K562 treated with DMSO at 1 percent for 24 hours (cell line): ENCODE results near the gene TOE1. TPM values are rescaled to one million over a fixed set of nuclear protein-coding genes. Genes with fewer than 3 reads are reported as not detected.

Experiments
- total RNA-seq: library from RNA; unstranded; fragments of 300-600 nt; gene quantifications from 2 replicates; pipeline ENCODE4 v1.2.3, GENCODE V29; 2022; ENCODE audit warnings: low read depth; ENCODE audit not compliant: insufficient read depth

Gene TOE1
- 17.6 and 18.3 TPM in 2 replicates for total RNA-seq

DNA sequence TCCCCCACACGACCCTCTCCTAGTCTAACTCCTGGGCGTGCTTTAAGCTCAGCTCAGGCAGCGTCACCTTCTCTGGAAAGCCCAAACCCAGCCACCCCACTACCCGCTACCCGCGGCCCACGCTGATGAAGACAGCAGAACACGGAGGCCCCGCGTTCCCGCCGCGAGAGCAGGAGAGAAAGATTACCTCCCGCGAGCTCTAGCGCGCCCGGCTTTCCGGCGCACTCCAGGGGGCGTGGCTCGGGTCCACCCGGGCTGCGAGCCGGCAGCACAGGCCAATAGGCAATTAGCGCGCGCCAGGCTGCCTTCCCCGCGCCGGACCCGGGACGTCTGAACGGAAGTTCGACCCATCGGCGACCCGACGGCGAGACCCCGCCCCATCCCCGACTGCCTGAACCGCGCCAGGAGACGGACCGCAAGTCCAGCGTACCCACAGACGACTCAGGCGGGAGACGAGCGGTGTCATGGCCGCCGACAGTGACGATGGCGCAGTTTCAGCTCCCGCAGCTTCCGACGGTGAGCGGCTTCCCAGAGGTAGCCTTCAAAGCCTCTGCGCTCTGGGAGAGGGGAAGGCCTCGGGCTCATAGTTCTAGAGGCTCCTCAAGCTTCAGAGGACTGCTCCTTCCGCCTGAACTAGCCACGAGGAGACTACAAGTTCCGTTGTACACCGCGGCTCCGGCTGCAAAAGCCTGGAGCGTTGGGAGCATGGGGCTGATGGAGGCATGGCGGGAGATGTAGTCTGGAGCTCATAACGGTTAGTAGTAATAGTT lies at the start of gene TOE1, which contains the start of gene MUTYH:
TOE1 (plus strand) TSS at position 382 of the 770 bp plus-strand sequence; CDS start at position 465, 83 bp downstream.
MUTYH (minus strand) TSS at position 652 of the 770 bp plus-strand sequence. CDS start 5,935 bp downstream, outside the sequence.

DNA sequence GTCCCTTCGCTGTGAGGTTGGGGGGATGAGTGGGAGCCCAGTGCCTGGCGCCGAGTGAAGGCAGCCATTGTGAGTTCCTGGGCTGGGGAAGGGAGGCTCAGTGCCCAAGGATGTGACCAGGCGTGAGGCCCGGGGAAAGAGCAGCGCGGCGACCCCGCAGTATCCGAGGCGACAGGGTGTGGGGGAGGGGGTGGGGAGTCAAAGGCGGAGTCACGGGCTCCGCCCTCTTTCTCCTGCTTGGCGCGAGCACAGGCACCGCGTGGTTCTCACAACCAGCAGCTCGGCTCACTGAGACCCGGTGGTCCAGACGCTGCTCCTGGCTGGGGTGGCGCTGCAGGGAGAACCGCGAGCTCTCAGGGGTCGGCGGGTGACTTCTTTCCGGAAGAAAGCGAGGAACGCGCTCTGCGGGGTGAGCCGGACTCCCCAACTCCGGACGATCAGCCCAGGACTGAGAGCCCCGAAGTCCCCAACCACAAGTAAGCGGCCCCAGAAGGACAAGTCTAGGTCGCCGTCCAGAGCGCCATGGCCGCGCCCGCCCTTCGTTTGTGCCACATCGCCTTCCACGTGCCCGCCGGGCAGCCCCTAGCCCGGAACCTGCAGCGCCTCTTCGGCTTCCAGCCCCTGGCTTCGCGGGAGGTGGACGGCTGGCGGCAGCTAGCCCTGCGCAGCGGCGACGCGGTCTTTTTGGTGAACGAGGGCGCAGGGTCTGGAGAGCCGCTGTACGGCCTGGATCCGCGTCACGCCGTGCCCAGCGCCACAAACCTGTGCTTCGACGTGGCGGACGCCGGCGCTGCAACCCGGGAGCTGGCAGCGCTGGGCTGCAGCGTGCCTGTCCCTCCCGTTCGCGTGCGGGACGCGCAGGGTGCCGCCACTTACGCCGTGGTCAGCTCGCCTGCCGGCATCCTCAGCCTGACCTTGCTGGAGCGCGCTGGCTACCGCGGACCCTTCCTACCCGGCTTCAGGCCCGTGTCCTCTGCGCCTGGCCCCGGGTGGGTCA lies 13.0 kb upstream of the TOE1 start, which contains the start of gene HPDL:
HPDL (plus strand) TSS at position 269 of the 997 bp plus-strand sequence; CDS start at position 523, 254 bp downstream.

Other genes starting within 250 kb of the TOE1 start
- gene ZSWIM5, start 133.6 kb upstream of the TOE1 start, total RNA-seq, result 0.93 and 1.3 TPM in 2 replicates
- gene HPDL, start 13.3 kb upstream of the TOE1 start, total RNA-seq, result 0.69 TPM in 1 of 2 replicates, not detected in the other
- gene MUTYH, start 270 bp downstream of the TOE1 start, total RNA-seq, result 24.1 and 30.7 TPM in 2 replicates
- gene TESK2, start 151.0 kb downstream of the TOE1 start, total RNA-seq, result 12.4 and 13.0 TPM in 2 replicates
- 7.2 and 8.5 TPM in 2 replicates for gene CCDC163, start 159.9 kb downstream of the TOE1 start, total RNA-seq
- gene MMACHC, start 160.1 kb downstream of the TOE1 start, total RNA-seq, result 4.0 and 4.7 TPM in 2 replicates
- gene PRDX1, start 181.7 kb downstream of the TOE1 start, total RNA-seq, result 737 and 823 TPM in 2 replicates
- 191 and 214 TPM in 2 replicates for gene AKR1A1, start 210.7 kb downstream of the TOE1 start, total RNA-seq
- 260 and 278 TPM in 2 replicates for gene NASP, start 243.9 kb downstream of the TOE1 start, total RNA-seq